ENCODE measurements around the gene TMEM145.

Gene TMEM145

DNA sequence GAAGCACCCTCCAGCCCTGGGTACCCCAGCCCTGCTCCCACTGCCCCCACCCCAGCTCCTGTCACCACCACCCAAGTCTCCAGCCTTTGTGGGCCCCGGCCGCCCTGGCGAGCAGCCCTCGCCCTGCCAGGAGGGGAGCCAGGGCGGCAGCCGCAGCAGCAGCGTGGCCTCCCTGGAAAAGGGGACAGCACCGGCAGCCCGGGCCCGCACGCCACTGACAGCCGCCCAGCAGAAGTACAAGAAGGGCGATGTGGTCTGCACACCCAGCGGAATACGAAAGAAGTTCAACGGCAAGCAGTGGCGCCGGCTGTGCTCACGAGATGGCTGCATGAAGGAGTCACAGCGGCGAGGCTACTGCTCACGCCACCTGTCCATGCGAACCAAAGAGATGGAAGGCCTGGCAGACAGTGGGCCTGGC is 40.1 kb upstream of the TMEM145 start:
- DNase-seq (ENCODE audit: low read depth, low spot score) = no peak
- H3K4me3 ChIP-seq (ENCODE audit: low read depth, low read length) = no peak overlapping the region
- TF ChIP-seq, protein P1, sequence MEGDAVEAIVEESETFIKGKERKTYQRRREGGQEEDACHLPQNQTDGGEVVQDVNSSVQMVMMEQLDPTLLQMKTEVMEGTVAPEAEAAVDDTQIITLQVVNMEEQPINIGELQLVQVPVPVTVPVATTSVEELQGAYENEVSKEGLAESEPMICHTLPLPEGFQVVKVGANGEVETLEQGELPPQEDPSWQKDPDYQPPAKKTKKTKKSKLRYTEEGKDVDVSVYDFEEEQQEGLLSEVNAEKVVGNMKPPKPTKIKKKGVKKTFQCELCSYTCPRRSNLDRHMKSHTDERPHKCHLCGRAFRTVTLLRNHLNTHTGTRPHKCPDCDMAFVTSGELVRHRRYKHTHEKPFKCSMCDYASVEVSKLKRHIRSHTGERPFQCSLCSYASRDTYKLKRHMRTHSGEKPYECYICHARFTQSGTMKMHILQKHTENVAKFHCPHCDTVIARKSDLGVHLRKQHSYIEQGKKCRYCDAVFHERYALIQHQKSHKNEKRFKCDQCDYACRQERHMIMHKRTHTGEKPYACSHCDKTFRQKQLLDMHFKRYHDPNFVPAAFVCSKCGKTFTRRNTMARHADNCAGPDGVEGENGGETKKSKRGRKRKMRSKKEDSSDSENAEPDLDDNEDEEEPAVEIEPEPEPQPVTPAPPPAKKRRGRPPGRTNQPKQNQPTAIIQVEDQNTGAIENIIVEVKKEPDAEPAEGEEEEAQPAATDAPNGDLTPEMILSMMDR (IDR thresholded peaks at IDR 0.05; ENCODE audit: insufficient read depth, low read length, missing control alignments) = no peak
- CTCF ChIA-PET = interaction anchor here (3.8 kb wide), 1 partner anchor 27 kb away, joined by 21 read pairs; no protein-coding TSS in a partner anchor
- POLR2A ChIA-PET = no interaction called here

DNA sequence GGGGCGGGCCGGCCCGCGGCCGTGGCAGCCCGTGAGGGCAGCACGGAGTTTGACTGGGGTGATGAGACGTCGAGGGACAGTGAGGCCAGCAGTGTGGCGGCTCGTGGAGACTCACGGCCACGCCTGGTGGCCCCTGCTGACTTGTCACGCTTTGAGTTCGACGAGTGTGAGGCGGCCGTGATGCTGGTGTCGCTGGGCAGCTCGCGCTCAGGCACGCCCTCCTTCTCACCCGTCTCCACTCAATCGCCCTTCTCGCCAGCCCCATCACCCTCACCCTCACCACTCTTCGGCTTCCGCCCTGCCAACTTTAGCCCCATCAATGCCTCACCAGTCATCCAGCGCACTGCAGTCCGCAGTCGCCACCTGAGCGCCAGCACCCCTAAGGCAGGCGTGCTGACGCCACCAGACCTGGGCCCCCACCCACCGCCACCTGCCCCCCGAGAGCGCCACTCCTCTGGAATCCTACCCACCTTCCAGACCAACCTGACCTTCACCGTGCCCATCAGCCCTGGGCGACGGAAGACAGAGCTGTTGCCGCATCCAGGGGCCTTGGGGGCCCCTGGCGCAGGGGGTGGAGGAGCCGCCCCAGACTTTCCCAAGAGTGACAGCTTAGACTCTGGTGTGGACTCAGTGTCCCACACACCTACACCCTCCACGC is 39.6 kb upstream of the TMEM145 start:
- ChIA-PET CTCF (interaction anchor here (3.8 kb wide), 1 partner anchor 28 kb away, joined by 21 read pairs; no protein-coding TSS in a partner anchor), POLR2A (no interaction called here)
- no peak overlapping the region for H3K4me3 ChIP-seq (ENCODE audit: low read depth, low read length)
- DNase-seq (ENCODE audit: low read depth, low spot score) = no peak
- TF ChIP-seq, protein P1 (IDR thresholded peaks at IDR 0.05; ENCODE audit: insufficient read depth, low read length, missing control alignments) = no peak

DNA sequence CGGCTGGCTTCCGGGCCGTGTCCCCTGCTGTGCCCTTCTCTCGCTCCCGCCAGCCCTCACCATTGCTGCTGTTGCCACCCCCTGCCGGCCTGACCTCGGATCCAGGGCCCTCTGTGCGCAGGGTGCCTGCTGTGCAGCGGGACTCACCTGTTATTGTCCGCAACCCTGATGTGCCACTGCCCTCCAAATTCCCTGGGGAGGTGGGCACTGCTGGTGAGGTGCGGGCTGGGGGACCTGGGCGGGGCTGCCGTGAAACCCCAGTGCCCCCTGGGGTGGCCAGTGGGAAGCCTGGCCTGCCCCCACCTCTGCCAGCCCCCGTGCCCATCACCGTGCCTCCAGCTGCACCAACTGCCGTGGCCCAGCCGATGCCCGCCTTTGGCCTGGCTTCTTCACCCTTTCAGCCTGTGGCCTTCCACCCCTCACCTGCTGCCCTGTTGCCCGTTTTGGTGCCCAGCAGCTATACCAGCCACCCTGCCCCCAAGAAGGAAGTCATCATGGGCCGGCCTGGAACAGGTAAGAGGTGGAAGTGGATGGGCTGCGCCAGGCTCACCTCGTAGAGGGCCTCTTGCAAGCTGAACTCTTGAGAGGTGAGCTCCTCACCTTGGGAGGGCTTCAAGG is 38.9 kb upstream of the TMEM145 start:
- POLR2A ChIA-PET = no interaction called here
- DNase-seq (ENCODE audit: low read depth, low spot score) = no peak

DNA sequence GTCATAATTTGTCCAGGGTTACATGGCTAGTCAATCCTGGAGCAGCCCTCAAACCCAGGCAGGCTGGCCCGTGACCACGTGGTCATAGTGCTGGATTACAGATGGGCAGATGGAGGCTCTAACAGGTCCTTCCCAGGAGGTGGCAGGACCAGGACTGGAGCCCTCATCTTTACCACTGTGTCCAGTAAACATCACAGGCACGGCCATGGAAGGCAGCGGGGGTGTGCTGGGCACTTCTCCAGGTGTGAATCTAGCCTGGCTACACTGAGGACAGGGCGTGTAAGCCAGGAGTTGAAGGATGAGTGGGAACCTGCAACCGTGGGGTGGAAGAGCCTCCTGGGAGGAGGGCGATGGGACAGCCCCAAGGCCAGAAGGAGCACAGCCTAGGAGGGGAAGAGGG is 38.0 kb upstream of the TMEM145 start:
- DNase-seq (ENCODE audit: low read depth, low spot score) = no peak
- TF ChIP-seq, protein P1 (IDR thresholded peaks at IDR 0.05; ENCODE audit: insufficient read depth, low read length, missing control alignments) = no peak
- H3K4me3 ChIP-seq (ENCODE audit: low read depth, low read length) = no peak overlapping the region
- ChIA-PET CTCF (interaction anchor here (1.1 to 3.8 kb wide), 2 partner anchors 30 to 167 kb away, joined by 3 to 21 read pairs; no protein-coding TSS in a partner anchor), POLR2A (no interaction called here)

More for the DNA sequence above, 38.9 kb upstream of the TMEM145 start:
- no peak overlapping the region for H3K4me3 ChIP-seq (ENCODE audit: low read depth, low read length)
- CTCF ChIA-PET = interaction anchor here (1.1 to 3.8 kb wide), 2 partner anchors 29 to 166 kb away, joined by 3 to 21 read pairs; no protein-coding TSS in a partner anchor
- TF ChIP-seq, protein P1 (IDR thresholded peaks at IDR 0.05; ENCODE audit: insufficient read depth, low read length, missing control alignments) = no peak

DNA sequence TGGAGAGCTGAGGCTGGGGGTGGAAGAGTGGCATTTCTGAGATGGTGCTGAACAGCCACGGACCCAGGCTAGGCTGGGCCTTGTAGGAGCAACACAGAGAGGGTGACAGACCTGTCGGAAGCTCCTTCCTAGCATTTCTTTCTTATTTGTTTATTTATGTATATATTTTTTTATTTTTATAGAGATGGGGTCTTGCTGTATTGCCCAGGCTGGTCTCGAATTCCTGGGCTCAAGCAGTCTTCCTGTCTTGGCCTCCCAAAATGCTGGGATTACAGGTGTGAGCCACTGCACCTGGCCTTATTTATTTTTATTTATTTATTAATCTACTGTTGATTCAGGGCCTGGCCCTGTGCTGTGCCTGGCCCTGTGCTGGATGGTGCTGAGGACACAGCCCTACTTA is 37.6 kb upstream of the TMEM145 start:
- POLR2A ChIA-PET = no interaction called here
- TF ChIP-seq, protein P1 (IDR thresholded peaks at IDR 0.05; ENCODE audit: insufficient read depth, low read length, missing control alignments) = no peak
- CTCF ChIA-PET = interaction anchor here (3.8 kb wide), 1 partner anchor 30 kb away, joined by 21 read pairs; no protein-coding TSS in a partner anchor
- DNase-seq (ENCODE audit: low read depth, low spot score) = no peak
- H3K4me3 ChIP-seq (ENCODE audit: low read depth, low read length) = no peak overlapping the region

DNA sequence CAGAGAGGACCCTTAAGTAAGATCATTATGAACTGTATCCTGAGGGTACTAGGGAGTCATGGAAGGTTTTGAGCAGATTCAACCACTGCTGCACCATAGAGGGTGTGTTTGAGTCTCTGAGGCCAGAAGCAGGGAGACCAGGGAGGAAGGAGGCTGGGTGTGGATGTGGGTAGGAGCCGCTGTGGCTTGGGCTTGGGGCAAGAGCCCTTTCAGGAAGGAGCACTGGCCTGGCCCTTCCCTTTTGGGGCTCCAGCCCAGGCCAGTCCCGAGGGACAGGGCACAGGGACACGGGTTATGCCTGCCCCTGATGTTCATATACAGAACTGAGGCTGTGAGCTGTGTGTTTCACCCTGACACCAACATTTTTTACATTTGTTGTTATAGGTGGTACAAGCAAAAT is 36.8 kb upstream of the TMEM145 start:
- ChIA-PET CTCF (interaction anchor here (7.4 kb wide), 1 partner anchor 31 kb away, joined by 255 read pairs; the partner anchor contains the start of gene GSK3A), POLR2A (interaction anchor here (4.5 kb wide), 1 partner anchor 33 kb away, joined by 17 read pairs; the partner anchor contains the start of gene GSK3A)
- TF ChIP-seq, protein P1 (IDR thresholded peaks at IDR 0.05; ENCODE audit: insufficient read depth, low read length, missing control alignments) = no peak
- DNase-seq (ENCODE audit: low read depth, low spot score) = no peak
- H3K4me3 ChIP-seq (ENCODE audit: low read depth, low read length) = no peak overlapping the region
